CD4-positive, CD25-positive, alpha-beta regulatory T cell (primary cell): ENCODE measurements around the gene MCM3AP. TPM values are rescaled to one million over a fixed set of nuclear protein-coding genes. Genes with fewer than 3 reads are reported as not detected.
"Not testable (repeated sequence)": the region's sequence is repeated elsewhere in the genome, so short reads cannot be mapped to it uniquely, and the experiment has no call there.

ENCODE experiments used
- ATAC-seq, 2 donors: fragments of 150-1000 bp; cut with Tn5 transposase; one replicate each; pipeline ENCODE4 v1.10.0; 2021; ENCODE audit warnings: low read depth in 2 of 2, moderate number of reproducible peaks in 2 of 2, moderate library complexity in 1 of 2
- DNase-seq, 3 donors: peaks; one replicate each; pipeline versions ENCODE4 v3.0.0 to v3.0.0-alpha.2; 2012 to 2022; ENCODE audit warnings: mixed read lengths in 1 of 3
- H3K27ac ChIP-seq: one replicate; pipeline ENCODE4 v1.7.0; 2013; ENCODE audit warnings: mild to moderate bottlenecking, low read length; ENCODE audit not compliant: insufficient read depth, poor library complexity, severe bottlenecking
- H3K27me3 ChIP-seq: one replicate; pipeline ENCODE4 v1.7.0; 2013; ENCODE audit warnings: low read length; ENCODE audit not compliant: control insufficient read depth, insufficient read depth
- H3K36me3 ChIP-seq: one replicate; pipeline ENCODE4 v1.7.0; 2013; ENCODE audit warnings: mild to moderate bottlenecking, low read length, moderate library complexity; ENCODE audit not compliant: control insufficient read depth, insufficient read depth
- H3K4me1 ChIP-seq: 2 replicates; pipeline ENCODE4 v1.7.0; 2013; ENCODE audit warnings: mild to moderate bottlenecking, low read length; ENCODE audit not compliant: insufficient read depth, control insufficient read depth, poor library complexity, severe bottlenecking
- H3K4me3 ChIP-seq: one replicate; pipeline ENCODE4 v1.7.0; 2013; ENCODE audit warnings: low read depth, mild to moderate bottlenecking, low read length, moderate library complexity
- H3K9me3 ChIP-seq, 2 experiments: 1 replicate in 1 of 2; 2 replicates in 1 of 2; pipeline ENCODE4 v1.7.0; 2013; ENCODE audit warnings: low read length in 2 of 2, mild to moderate bottlenecking in 1 of 2, moderate library complexity in 1 of 2; ENCODE audit not compliant: control insufficient read depth in 2 of 2
- H3K27ac Mint-ChIP-seq, 3 donors: one replicate each; pipeline ENCODE4 v1.8.0; 2020 to 2022; ENCODE audit warnings: mild to moderate bottlenecking in 3 of 3, mixed read lengths in 3 of 3, moderate library complexity in 2 of 3
- H3K27me3 Mint-ChIP-seq: one replicate; pipeline ENCODE4 v1.8.0; 2022; ENCODE audit warnings: mild to moderate bottlenecking, mixed read lengths
- H3K36me3 Mint-ChIP-seq: one replicate; pipeline ENCODE4 v1.8.0; 2020; ENCODE audit warnings: mixed read lengths
- H3K4me1 Mint-ChIP-seq, 4 donors: one replicate each; pipeline ENCODE4 v1.8.0; 2020 to 2022; ENCODE audit warnings: mixed read lengths in 4 of 4, mild to moderate bottlenecking in 1 of 4
- H3K4me3 Mint-ChIP-seq, 4 donors: one replicate each; pipeline ENCODE4 v1.8.0; 2020 to 2022; ENCODE audit warnings: mild to moderate bottlenecking in 4 of 4, mixed read lengths in 4 of 4, moderate library complexity in 3 of 4
- H3K9me3 Mint-ChIP-seq, 7 donors: one replicate each; pipeline ENCODE4 v1.8.0; 2020 to 2022; ENCODE audit warnings: mixed read lengths in 7 of 7, mild to moderate bottlenecking in 3 of 7, moderate library complexity in 2 of 7
- polyA plus RNA-seq, 4 donors: library from polyadenylated mRNA; unstranded; fragments of 300-500 nt; fragmentation: Illumina TruSeq; gene quantifications; one replicate each; pipeline ENCODE4 v1.2.3, GENCODE V29; 2021
- total RNA-seq: library from RNA; stranded (reverse); gene quantifications from one replicate; pipeline ENCODE4 v1.2.3, GENCODE V29; 2022

Gene MCM3AP
- total and polyA plus RNA-seq, 5 donors from 2014 or later, result 30.7 to 139 (median 45.3) TPM

- Histone ChIP-seq H3K27me3 (no peaks in the 10 kb centered on the region), H3K36me3 (peaks cover 33% of the 10 kb centered on the region), H3K27ac (no peak overlapping the region), H3K4me1 (no peaks in the 10 kb centered on the region), H3K4me3 (no peak overlapping the region), H3K9me3 (no peaks in the 10 kb centered on the region)
- H3K27ac Mint-ChIP-seq, result peak overlapping the region in 1 of 3 donors; percentile 52
- ATAC-seq, result peak in 1 of 2 donors; percentile 16
- H3K4me1 Mint-ChIP-seq, result no peaks in the 10 kb centered on the region
- H3K9me3 Mint-ChIP-seq, result no peaks in the 10 kb centered on the region
- peaks cover 18% of the 10 kb centered on the region for H3K36me3 Mint-ChIP-seq
- DNase-seq, result no peak
- no peaks in the 10 kb centered on the region for H3K27me3 Mint-ChIP-seq
- no peak overlapping the region for H3K4me3 Mint-ChIP-seq
Observed at GRCh38 chr21:46207006-46207919, 78.1 kb downstream of the MCM3AP start.

- no peaks in the 10 kb centered on the region for H3K4me1 Mint-ChIP-seq
- peaks cover 33% of the 10 kb centered on the region for H3K36me3 ChIP-seq
- no peak overlapping the region for H3K27ac ChIP-seq
- no peaks in the 10 kb centered on the region for H3K4me1 ChIP-seq
- DNase-seq (no peak), ATAC-seq (no peak)
- no peak overlapping the region for H3K27ac Mint-ChIP-seq
- H3K27me3 ChIP-seq, result no peaks in the 10 kb centered on the region
- no peak overlapping the region for H3K4me3 ChIP-seq
- H3K9me3 Mint-ChIP-seq, result no peaks in the 10 kb centered on the region
- peaks cover 15% of the 10 kb centered on the region for H3K36me3 Mint-ChIP-seq
- H3K9me3 ChIP-seq, result no peaks in the 10 kb centered on the region
- no peaks in the 10 kb centered on the region for H3K27me3 Mint-ChIP-seq
- H3K4me3 Mint-ChIP-seq, result no peak overlapping the region
Observed at GRCh38 chr21:46206163-46207005, 79.0 kb downstream of the MCM3AP start.

GRCh38 chr21:46205766-46206162 is 79.6 kb downstream of the MCM3AP start:
- Histone ChIP-seq H3K9me3 (no peaks in the 10 kb centered on the region), H3K36me3 (peaks cover 33% of the 10 kb centered on the region), H3K4me3 (no peak overlapping the region), H3K27me3 (no peaks in the 10 kb centered on the region), H3K4me1 (no peaks in the 10 kb centered on the region), H3K27ac (no peak overlapping the region)
- no peak for ATAC-seq
- Mint-ChIP-seq H3K27ac (peak overlapping the region in 1 of 3 donors; percentile 26), H3K36me3 (peaks cover 15% of the 10 kb centered on the region), H3K4me3 (peak overlapping the region in 1 of 4 donors; percentile 21), H3K4me1 (no peaks in the 10 kb centered on the region), H3K9me3 (no peaks in the 10 kb centered on the region), H3K27me3 (no peaks in the 10 kb centered on the region)
- no peak for DNase-seq

- Mint-ChIP-seq H3K27me3 (no peaks in the 10 kb centered on the region), H3K4me3 (no peak overlapping the region), H3K36me3 (peaks cover 15% of the 10 kb centered on the region), H3K27ac (peak overlapping the region in 1 of 3 donors; percentile 26), H3K9me3 (no peaks in the 10 kb centered on the region), H3K4me1 (no peaks in the 10 kb centered on the region)
- H3K27ac ChIP-seq, result no peak overlapping the region
- H3K9me3 ChIP-seq, result no peaks in the 10 kb centered on the region
- no peaks in the 10 kb centered on the region for H3K27me3 ChIP-seq
- H3K4me1 ChIP-seq, result no peaks in the 10 kb centered on the region
- peaks cover 32% of the 10 kb centered on the region for H3K36me3 ChIP-seq
- ATAC-seq, result no peak
- H3K4me3 ChIP-seq, result no peak overlapping the region
- no peak for DNase-seq
Observed at GRCh38 chr21:46205166-46205565, 80.2 kb downstream of the MCM3AP start.

GRCh38 chr21:46203203-46203600 is 82.2 kb downstream of the MCM3AP start:
- Histone ChIP-seq H3K4me3 (no peak overlapping the region), H3K36me3 (peaks cover 44% of the 10 kb centered on the region), H3K27ac (no peak overlapping the region), H3K9me3 (no peaks in the 10 kb centered on the region), H3K4me1 (no peaks in the 10 kb centered on the region), H3K27me3 (no peaks in the 10 kb centered on the region)
- Mint-ChIP-seq H3K4me3 (no peak overlapping the region), H3K4me1 (peaks cover 0 to 8% (median 0%) of the 10 kb centered on the region in 4 donors), H3K36me3 (peaks cover 30% of the 10 kb centered on the region), H3K9me3 (no peaks in the 10 kb centered on the region), H3K27me3 (no peaks in the 10 kb centered on the region), H3K27ac (no peak overlapping the region)
- DNase-seq, result no peak
- no peak for ATAC-seq

GRCh38 chr21:46202592-46203202 is 82.7 kb downstream of the MCM3AP start:
- Mint-ChIP-seq H3K27me3 (no peaks in the 10 kb centered on the region), H3K36me3 (peaks cover 25% of the 10 kb centered on the region), H3K27ac (no peak overlapping the region), H3K4me3 (no peak overlapping the region), H3K4me1 (peaks cover 0 to 8% (median 0%) of the 10 kb centered on the region in 4 donors), H3K9me3 (no peaks in the 10 kb centered on the region)
- H3K36me3 ChIP-seq, result peaks cover 44% of the 10 kb centered on the region
- ATAC-seq (no peak), DNase-seq (no peak)
- no peaks in the 10 kb centered on the region for H3K4me1 ChIP-seq
- no peak overlapping the region for H3K4me3 ChIP-seq
- H3K9me3 ChIP-seq, result no peaks in the 10 kb centered on the region
- no peaks in the 10 kb centered on the region for H3K27me3 ChIP-seq
- no peak overlapping the region for H3K27ac ChIP-seq

- H3K27ac ChIP-seq, H3K4me3 ChIP-seq, H3K4me3 Mint-ChIP-seq, H3K9me3 ChIP-seq, H3K27me3 ChIP-seq, H3K9me3 Mint-ChIP-seq, DNase-seq, H3K4me1 Mint-ChIP-seq, H3K27ac Mint-ChIP-seq, H3K27me3 Mint-ChIP-seq, ATAC-seq, H3K4me1 ChIP-seq: not testable (repeated sequence)
- peaks cover 29% of the 10 kb centered on the region for H3K36me3 Mint-ChIP-seq
- peaks cover 40% of the 10 kb centered on the region for H3K36me3 ChIP-seq
Observed at GRCh38 chr21:46200877-46201803, 84.3 kb downstream of the MCM3AP start.
